Spleen (tissue), 7 donors: Measurements from ENCODE around the gene UBR1.

ENCODE experiments used
- CTCF ChIP-seq, 11 experiments: fragments of 200-600 bp in 7 of 11; fragments of 450-650 bp in 4 of 11; sonication (generic) in 4 of 11; IDR thresholded peaks in 8 of 11; conservative IDR thresholded peaks in 3 of 11; 1 replicate in 7 of 11; 2 replicates in 4 of 11; pipeline versions ENCODE4 v1.4.0 to v1.8.0; 2016 to 2021; ENCODE audit warnings: antibody characterized with exemption in 11 of 11, inconsistent platforms in 4 of 11, mild to moderate bottlenecking in 1 of 11
- POLR2A ChIP-seq, 3 donors: fragments of 450-650 bp; IDR thresholded peaks; one replicate each; pipeline ENCODE4 v1.5.1; 2017; ENCODE audit warnings: antibody characterized with exemption in 3 of 3, mild to moderate bottlenecking in 1 of 3
- donor health status: DM: no; HTN: no; CAD: no; lungs with moderate emphysema.
- donor health status: DM: no; HTN: no; CAD: no.
- donor health status: DM: no; HTN: no; CAD: no.

DNA sequence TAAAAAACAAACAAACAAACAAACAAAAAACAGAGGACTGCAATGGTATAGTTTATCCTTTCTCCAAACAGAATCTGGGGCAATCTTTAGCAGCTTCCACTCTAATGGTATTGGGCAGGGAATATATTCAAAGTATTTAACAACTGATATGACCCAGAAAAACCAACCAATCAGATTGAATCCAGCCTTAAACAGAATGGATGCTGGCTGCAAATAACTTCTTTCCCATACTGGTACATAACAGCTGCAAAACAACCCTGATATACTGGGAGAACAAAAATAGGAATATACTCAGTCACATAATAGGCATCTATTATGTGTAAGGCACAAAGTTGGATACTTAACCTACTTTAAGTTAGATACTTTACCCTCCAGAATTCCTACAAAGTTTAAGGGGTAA lies 49.1 kb downstream of the UBR1 start:
- TF ChIP-seq POLR2A (IDR thresholded peaks at IDR 0.05): no peak
- no peak for TF ChIP-seq CTCF (IDR thresholded peaks at IDR 0.05 in 8 of 11, conservative IDR thresholded peaks at IDR 0.05 in 3 of 11)
